K562 treated with DMSO at 1 percent for 48 hours (cell line): ENCODE results near the gene CABP2. TPM values are rescaled to one million over a fixed set of nuclear protein-coding genes. Genes with fewer than 3 reads are reported as not detected.

Source experiments
- total RNA-seq: library from RNA; unstranded; fragments of 300-600 nt; gene quantifications from 2 replicates; pipeline ENCODE4 v1.2.3, GENCODE V29; 2022; ENCODE audit warnings: low replicate concordance; ENCODE audit errors: extremely low read depth

CABP2 gene
- total RNA-seq: not detected in 2 replicates

GRCh38 chr11:67522844-67523555, at the start of gene CABP2:
CABP2 (minus strand) TSS chr11:67523446; CDS start chr11:67523326, 120 bp downstream.

GRCh38 chr11:67507864-67508485, 15.3 kb downstream of the CABP2 start, which contains the start of gene CDK2AP2:
CDK2AP2 (minus strand) TSS chr11:67508162; CDS start chr11:67508082, 80 bp downstream.

GRCh38 chr11:67504950-67505581, 18.2 kb downstream of the CABP2 start, which contains the start of gene PITPNM1:
PITPNM1 (minus strand) TSS chr11:67505363; CDS start chr11:67504180, 1,183 bp downstream.

GRCh38 chr11:67482827-67483798, 40.1 kb downstream of the CABP2 start, which contains the start of gene AIP:
AIP (plus strand) TSS chr11:67483026; CDS start chr11:67483159, 133 bp downstream.

Other genes starting within 250 kb of the CABP2 start
- gene ANKRD13D, start 234.1 kb downstream of the CABP2 start, total RNA-seq: not detected in 2 replicates
- gene SSH3, start 219.9 kb downstream of the CABP2 start, total RNA-seq: not detected in 2 replicates
- gene POLD4, start 169.9 kb downstream of the CABP2 start, total RNA-seq: not detected in 2 replicates
- gene CLCF1, start 149.8 kb downstream of the CABP2 start, total RNA-seq: not detected in 2 replicates
- gene RAD9A, start 131.5 kb downstream of the CABP2 start, total RNA-seq: not detected in 2 replicates
- gene PPP1CA, start 121.6 kb downstream of the CABP2 start, total RNA-seq: 468 TPM in 1 of 2 replicates, not detected in the other
- gene TBC1D10C, start 119.4 kb downstream of the CABP2 start, total RNA-seq: not detected in 2 replicates
- not detected in 2 replicates for gene CARNS1, start 107.8 kb downstream of the CABP2 start, total RNA-seq
- not detected in 2 replicates for gene RPS6KB2, start 95.0 kb downstream of the CABP2 start, total RNA-seq
- not detected in 2 replicates for gene PTPRCAP, start 85.8 kb downstream of the CABP2 start, total RNA-seq
- gene CORO1B, start 80.0 kb downstream of the CABP2 start, total RNA-seq: 458 TPM in 1 of 2 replicates, not detected in the other
- gene GPR152, start 70.7 kb downstream of the CABP2 start, total RNA-seq: not detected in 2 replicates
- not detected in 2 replicates for gene CABP4, start 68.1 kb downstream of the CABP2 start, total RNA-seq
- not detected in 2 replicates for gene TMEM134, start 54.2 kb downstream of the CABP2 start, total RNA-seq
- not detected in 2 replicates for gene AIP, start 40.4 kb downstream of the CABP2 start, total RNA-seq
- not detected in 2 replicates for gene PITPNM1, start 18.1 kb downstream of the CABP2 start, total RNA-seq
- gene CDK2AP2, start 15.3 kb downstream of the CABP2 start, total RNA-seq: not detected in 2 replicates
- gene GSTP1, start 60.4 kb upstream of the CABP2 start, total RNA-seq: 2,352 TPM in 1 of 2 replicates, not detected in the other
- not detected in 2 replicates for gene NDUFV1, start 83.5 kb upstream of the CABP2 start, total RNA-seq
- gene NUDT8, start 106.5 kb upstream of the CABP2 start, total RNA-seq: not detected in 2 replicates
- not detected in 2 replicates for gene TBX10, start 116.3 kb upstream of the CABP2 start, total RNA-seq
- gene ACY3, start 127.3 kb upstream of the CABP2 start, total RNA-seq: not detected in 2 replicates
- not detected in 2 replicates for gene ALDH3B2, start 151.2 kb upstream of the CABP2 start, total RNA-seq